ENCODE measurements around the gene CEACAM19. TPM values are rescaled to one million over a fixed set of nuclear protein-coding genes. Genes with fewer than 3 reads are reported as not detected.
"Not testable (repeated sequence)": the region's sequence is repeated elsewhere in the genome, so short reads cannot be mapped to it uniquely, and the experiment has no call there.

Gene CEACAM19
- total RNA-seq, 4 donors from 2014 or later: 0.78 to 5.5 (median 3.8) TPM

- no peaks in the 10 kb centered on the region for H3K4me1 ChIP-seq
- DNase-seq: no peak
- no peak overlapping the region for H3K4me3 ChIP-seq (replicated peaks in 1 of 3)
- TF ChIP-seq POLR2A (IDR thresholded peaks at IDR 0.05): no peak
- TF ChIP-seq CTCF (IDR thresholded peaks at IDR 0.05): no peak
- H3K36me3 ChIP-seq: no peaks in the 10 kb centered on the region
- WGBS, 2 donors: 88 to 97% methylated on average over 1 of the region's 1 CpG
- no peaks in the 10 kb centered on the region for H3K27me3 ChIP-seq
- intact Hi-C loops (cut with DNase I): no loop called here
- no peak overlapping the region for H3K27ac ChIP-seq
- H3K9me3 ChIP-seq: no peaks in the 10 kb centered on the region
Measured at GRCh38 chr19:44704982-44705381, 33.7 kb downstream of the CEACAM19 start.

GRCh38 chr19:44705502-44706010 is 34.3 kb downstream of the CEACAM19 start:
- no peak for TF ChIP-seq CTCF (IDR thresholded peaks at IDR 0.05)
- TF ChIP-seq POLR2A (IDR thresholded peaks at IDR 0.05): no peak
- no peaks in the 10 kb centered on the region for H3K36me3 ChIP-seq
- H3K9me3 ChIP-seq: no peaks in the 10 kb centered on the region
- DNase-seq: no peak
- no peaks in the 10 kb centered on the region for H3K4me1 ChIP-seq
- no peak overlapping the region for H3K27ac ChIP-seq
- no peak overlapping the region for H3K4me3 ChIP-seq (replicated peaks in 1 of 3)
- intact Hi-C loops (cut with DNase I): no loop called here
- no peaks in the 10 kb centered on the region for H3K27me3 ChIP-seq
- WGBS, 2 donors: 97% methylated on average over 7 to 11 of the region's 12 CpGs

GRCh38 chr19:44706506-44707236 is 35.4 kb downstream of the CEACAM19 start:
- 85 to 93% methylated on average over 5 to 6 of the region's 6 CpGs for WGBS, 2 donors
- intact Hi-C loops (cut with DNase I): no loop called here
- Histone ChIP-seq H3K27ac (no peak overlapping the region), H3K27me3 (no peaks in the 10 kb centered on the region), H3K4me1 (no peaks in the 10 kb centered on the region), H3K36me3 (no peaks in the 10 kb centered on the region), H3K9me3 (no peaks in the 10 kb centered on the region), H3K4me3 (replicated peaks in 1 of 3) (no peak overlapping the region)
- DNase-seq: no peak
- TF ChIP-seq POLR2A (IDR thresholded peaks at IDR 0.05) (no peak), CTCF (IDR thresholded peaks at IDR 0.05) (no peak)

- WGBS, 2 donors: 93 to 94% methylated on average over 2 to 20 of the region's 20 CpGs
- TF ChIP-seq CTCF (IDR thresholded peaks at IDR 0.05) (no peak), POLR2A (IDR thresholded peaks at IDR 0.05) (no peak)
- Histone ChIP-seq H3K36me3 (no peaks in the 10 kb centered on the region), H3K27ac (no peak overlapping the region), H3K9me3 (no peaks in the 10 kb centered on the region), H3K4me1 (peaks cover 6% of the 10 kb centered on the region in 2 donors), H3K27me3 (no peaks in the 10 kb centered on the region), H3K4me3 (replicated peaks in 1 of 3) (no peak overlapping the region)
- no peak for DNase-seq
- intact Hi-C loops (cut with DNase I): no loop called here
Measured at GRCh38 chr19:44707794-44708193, 36.5 kb downstream of the CEACAM19 start.

GRCh38 chr19:44708940-44709339 is 37.7 kb downstream of the CEACAM19 start:
- H3K4me1 ChIP-seq: peaks cover 8 to 10% of the 10 kb centered on the region in 2 donors
- no peak for DNase-seq
- no peaks in the 10 kb centered on the region for H3K36me3 ChIP-seq
- H3K27me3 ChIP-seq: no peaks in the 10 kb centered on the region
- H3K27ac ChIP-seq: no peak overlapping the region
- TF ChIP-seq POLR2A (IDR thresholded peaks at IDR 0.05): no peak
- no peak for TF ChIP-seq CTCF (IDR thresholded peaks at IDR 0.05)
- intact Hi-C loops (cut with DNase I): no loop called here
- H3K9me3 ChIP-seq: no peaks in the 10 kb centered on the region
- 75 to 83% methylated on average over 5 of the region's 5 CpGs for WGBS, 2 donors
- no peak overlapping the region for H3K4me3 ChIP-seq (replicated peaks in 1 of 3)

GRCh38 chr19:44709434-44710266 is 38.4 kb downstream of the CEACAM19 start:
- H3K27ac ChIP-seq; intact Hi-C loops (cut with DNase I); H3K36me3 ChIP-seq; DNase-seq; H3K27me3 ChIP-seq; H3K9me3 ChIP-seq; H3K4me3 ChIP-seq (replicated peaks in 1 of 3); H3K4me1 ChIP-seq: not testable (repeated sequence)
- WGBS, 2 donors: 76 to 88% methylated on average over 2 to 3 of the region's 4 CpGs
